ENCODE data around the gene GOLGA7B. TPM values are rescaled to one million over a fixed set of nuclear protein-coding genes. Genes with fewer than 3 reads are reported as not detected.

The GOLGA7B gene
- 10 to 100 TPM; 12.0 to 27.9 (median 19.4) TPM for total RNA-seq

GRCh38 chr10:97849687-97850402 is at the start of gene GOLGA7B:
GOLGA7B (plus strand) TSS chr10:97849843; CDS start chr10:97850304, 461 bp downstream.
- WGBS: 0% methylated on average over 9 of the region's 87 CpGs

GRCh38 chr10:97800474-97800873 is 49.2 kb upstream of the GOLGA7B start:
- WGBS: 79% methylated on average over 8 of the region's 9 CpGs
- TF ChIP-seq CTCF (IDR thresholded peaks at IDR 0.05) (no peak), POLR2AphosphoS5 (IDR thresholded peaks at IDR 0.05) (no peak), POLR2A (IDR thresholded peaks at IDR 0.05) (no peak), EP300 (IDR thresholded peaks at IDR 0.05) (no peak)
- no peaks in the 10 kb centered on the region for H3K36me3 ChIP-seq
- H3K4me1 ChIP-seq: peaks cover 3% of the 10 kb centered on the region
- DNase-seq (ENCODE audit: low spot score in 2 of 2): no peak
- no peaks in the 10 kb centered on the region for H3K9me3 ChIP-seq
- no peak overlapping the region for H3K4me3 ChIP-seq
- no peak overlapping the region for H3K27ac ChIP-seq
- peaks cover 9% of the 10 kb centered on the region for H3K27me3 ChIP-seq

More at GRCh38 chr10:97849687-97850402, at the start of gene GOLGA7B:
- Histone ChIP-seq H3K9me3 (no peaks in the 10 kb centered on the region), H3K4me3 (peak within 1 kb of the TSS; percentile 72), H3K36me3 (no peaks in the 10 kb centered on the region), H3K27me3 (peaks cover 30% of the 10 kb centered on the region), H3K27ac (peak within 1 kb of the TSS; percentile 42), H3K4me1 (peaks cover 31% of the 10 kb centered on the region)
- no peak for DNase-seq (ENCODE audit: low spot score in 2 of 2)
- TF ChIP-seq EP300 (IDR thresholded peaks at IDR 0.05): no peak
- TF ChIP-seq CTCF (IDR thresholded peaks at IDR 0.05): no peak
- TF ChIP-seq POLR2AphosphoS5 (IDR thresholded peaks at IDR 0.05): no peak
- no peak for TF ChIP-seq POLR2A (IDR thresholded peaks at IDR 0.05)

GRCh38 chr10:97801422-97801821 is 48.2 kb upstream of the GOLGA7B start:
- Histone ChIP-seq H3K4me3 (no peak overlapping the region), H3K27me3 (peaks cover 9% of the 10 kb centered on the region), H3K36me3 (no peaks in the 10 kb centered on the region), H3K9me3 (no peaks in the 10 kb centered on the region), H3K4me1 (peaks cover 3% of the 10 kb centered on the region), H3K27ac (no peak overlapping the region)
- no CpG with 5 or more reads among the region's 5 CpGs for WGBS
- no peak for TF ChIP-seq CTCF (IDR thresholded peaks at IDR 0.05)
- no peak for DNase-seq (ENCODE audit: low spot score in 2 of 2)

- TF ChIP-seq POLR2AphosphoS5 (IDR thresholded peaks at IDR 0.05) (no peak), EP300 (IDR thresholded peaks at IDR 0.05) (no peak), POLR2A (IDR thresholded peaks at IDR 0.05) (no peak), CTCF (IDR thresholded peaks at IDR 0.05) (no peak)
- Histone ChIP-seq H3K27me3 (peaks cover 5% of the 10 kb centered on the region), H3K4me3 (no peak overlapping the region), H3K27ac (no peak overlapping the region), H3K9me3 (no peaks in the 10 kb centered on the region), H3K36me3 (no peaks in the 10 kb centered on the region), H3K4me1 (no peaks in the 10 kb centered on the region)
- 64% methylated on average over 12 of the region's 12 CpGs for WGBS
- no peak for DNase-seq (ENCODE audit: low spot score in 2 of 2)
These were observed 44.4 kb upstream of the GOLGA7B start for GRCh38 chr10:97805096-97805884.

GRCh38 chr10:97805949-97806348 is 43.7 kb upstream of the GOLGA7B start:
- H3K27me3 ChIP-seq: peaks cover 5% of the 10 kb centered on the region
- no peak for DNase-seq (ENCODE audit: low spot score in 2 of 2)
- no peak overlapping the region for H3K4me3 ChIP-seq
- no peak overlapping the region for H3K27ac ChIP-seq
- H3K4me1 ChIP-seq: no peaks in the 10 kb centered on the region
- 84% methylated on average over 5 of the region's 6 CpGs for WGBS
- TF ChIP-seq EP300 (IDR thresholded peaks at IDR 0.05) (no peak), POLR2A (IDR thresholded peaks at IDR 0.05) (no peak)
- H3K36me3 ChIP-seq: no peaks in the 10 kb centered on the region
- no peaks in the 10 kb centered on the region for H3K9me3 ChIP-seq
